ENCODE results near the gene TNFAIP8. TPM values are rescaled to one million over a fixed set of nuclear protein-coding genes. Genes with fewer than 3 reads are reported as not detected.

TNFAIP8 gene
- total RNA-seq, 8 experiments from 2014 or later: 0.71 to 14.4 (median 1.4) TPM

DNA sequence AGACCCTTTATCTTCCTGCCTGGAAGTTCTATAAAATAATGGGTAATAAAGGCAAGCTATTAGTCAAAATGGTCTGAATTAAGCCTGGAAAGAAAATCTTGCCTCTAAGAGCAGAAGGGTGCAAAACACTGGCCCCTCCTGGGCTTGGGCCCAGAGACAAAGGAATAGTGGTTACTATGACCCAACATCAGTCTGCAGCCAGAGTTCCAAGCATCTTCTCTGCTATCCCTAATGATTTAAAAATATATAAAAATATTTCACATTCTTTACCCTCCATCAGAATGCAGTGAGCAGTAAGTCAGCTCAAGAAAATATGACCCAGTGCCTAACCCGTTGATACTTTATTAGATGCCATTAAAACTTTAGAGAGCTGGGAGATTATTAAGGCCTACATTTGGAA is 14.7 kb downstream of the TNFAIP8 start:
- Histone ChIP-seq H3K27ac (no peak overlapping the region), H3K4me1 (replicated peaks in 1 of 2) (no peaks in the 10 kb centered on the region), H3K4me3 (no peak overlapping the region)
- ATAC-seq (replicated peaks in 6 of 8): no peak
- in situ Hi-C loops (cut with MboI; ENCODE audit: low pct_unique_long_range_greater_than_20kb in 2 of 9, low sequenced_read_pairs in 9 of 9, unreplicated experiment in 9 of 9): no loop called here
- WGBS, 10 experiments: 11 to 100% (median 91%) methylated on average over 1 of the region's 1 CpG; no CpG with 5 or more reads in 3 of the 10 experiments

DNA sequence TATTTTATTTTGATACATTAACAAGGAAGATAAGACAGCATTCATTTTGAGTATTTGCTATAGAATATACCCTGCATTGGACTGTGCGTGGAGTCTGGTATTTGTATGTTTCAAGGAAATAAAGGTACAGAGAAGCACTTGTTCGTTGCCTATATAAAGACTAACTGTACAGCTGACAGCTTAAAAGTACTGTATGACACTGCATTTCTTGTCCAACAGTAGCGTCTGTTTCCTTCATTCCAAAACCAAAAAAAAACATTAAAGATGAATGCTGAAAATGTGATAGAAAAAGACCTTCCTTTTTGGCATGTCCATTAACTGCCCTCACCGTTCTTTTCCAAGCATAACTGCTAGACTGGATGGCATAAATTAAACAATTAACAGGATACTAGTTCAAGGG is 15.3 kb downstream of the TNFAIP8 start:
- no peak for ATAC-seq (replicated peaks in 6 of 8)
- Histone ChIP-seq H3K4me3 (no peak overlapping the region), H3K4me1 (replicated peaks in 1 of 2) (no peaks in the 10 kb centered on the region), H3K27ac (no peak overlapping the region)
- 65 to 100% (median 93%) methylated on average over 3 to 4 of the region's 4 CpGs; no CpG with 5 or more reads in 3 of the 10 experiments for WGBS, 10 experiments
- in situ Hi-C loops (cut with MboI; ENCODE audit: low pct_unique_long_range_greater_than_20kb in 2 of 9, low sequenced_read_pairs in 9 of 9, unreplicated experiment in 9 of 9): no loop called here

DNA sequence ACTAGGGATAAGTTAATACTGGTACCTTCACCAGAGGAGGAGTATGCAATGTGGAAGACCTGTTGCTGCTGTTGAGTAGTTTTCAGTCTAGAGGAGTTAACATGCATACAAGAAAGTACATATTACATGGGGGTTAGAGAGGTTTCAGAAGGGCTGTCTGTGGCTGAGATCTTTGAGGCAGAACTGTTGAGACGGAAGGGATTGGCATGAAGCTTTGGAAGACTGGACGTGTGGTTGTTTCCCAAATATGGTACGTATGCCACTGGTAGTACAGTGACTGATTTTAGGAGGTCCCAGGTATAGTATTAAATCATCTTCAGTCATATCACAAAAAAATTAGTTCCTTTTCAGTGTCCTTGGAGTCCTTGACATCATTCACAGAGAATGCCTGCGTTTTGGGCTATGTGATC is 17.6 kb downstream of the TNFAIP8 start:
- no peak overlapping the region for H3K4me3 ChIP-seq
- ATAC-seq (replicated peaks in 6 of 8): no peak
- no peaks in the 10 kb centered on the region for H3K4me1 ChIP-seq (replicated peaks in 1 of 2)
- in situ Hi-C loops (cut with MboI; ENCODE audit: low pct_unique_long_range_greater_than_20kb in 2 of 9, low sequenced_read_pairs in 9 of 9, unreplicated experiment in 9 of 9): no loop called here
- 80 to 100% (median 86%) methylated on average over 1 to 4 of the region's 4 CpGs; no CpG with 5 or more reads in 3 of the 10 experiments for WGBS, 10 experiments
- H3K27ac ChIP-seq: no peak overlapping the region

DNA sequence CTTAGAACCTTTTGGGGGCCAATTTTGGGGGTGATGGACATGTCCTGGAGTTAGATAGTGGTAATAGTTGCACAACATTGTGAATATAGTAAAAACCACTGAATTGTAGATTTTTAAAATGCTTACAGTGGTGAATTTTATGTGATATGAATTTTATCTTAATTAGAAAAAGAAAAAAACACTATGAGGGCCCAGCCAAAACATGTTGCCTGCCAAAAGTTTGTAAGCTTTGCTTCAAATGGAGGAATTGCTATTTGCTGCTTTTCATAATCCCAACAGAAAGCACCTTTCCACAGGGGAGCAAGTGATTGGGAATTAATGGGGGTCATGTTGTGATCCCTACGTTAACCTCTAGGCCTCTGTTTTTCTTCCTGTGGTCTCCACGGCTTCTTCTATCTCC is 19.1 kb downstream of the TNFAIP8 start:
- no peak for ATAC-seq (replicated peaks in 6 of 8)
- H3K4me3 ChIP-seq: no peak overlapping the region
- 50 to 100% (median 84%) methylated on average over 1 to 2 of the region's 2 CpGs; no CpG with 5 or more reads in 4 of the 10 experiments for WGBS, 10 experiments
- in situ Hi-C loops (cut with MboI; ENCODE audit: low pct_unique_long_range_greater_than_20kb in 2 of 9, low sequenced_read_pairs in 9 of 9, unreplicated experiment in 9 of 9): no loop called here
- H3K27ac ChIP-seq: no peak overlapping the region
- no peaks in the 10 kb centered on the region for H3K4me1 ChIP-seq (replicated peaks in 1 of 2)

DNA sequence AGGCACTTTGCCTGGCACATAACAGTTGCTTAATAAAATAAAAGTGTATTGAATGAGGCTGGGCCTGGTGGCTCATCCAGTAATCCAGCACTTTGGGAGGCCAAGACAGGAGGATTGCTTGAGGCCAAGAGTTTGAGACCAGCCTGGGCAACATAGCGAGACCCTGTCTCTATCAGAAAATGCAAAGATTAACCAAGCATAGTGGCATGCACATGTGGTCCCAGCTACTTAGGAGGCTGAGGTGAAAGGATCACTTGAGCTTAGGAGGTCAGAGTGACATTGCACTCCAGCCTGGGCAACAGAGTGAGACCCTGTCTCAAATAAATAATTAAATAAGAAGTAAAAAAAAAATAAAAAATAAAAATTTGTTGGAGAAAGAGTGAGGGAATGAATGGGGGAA is 21.2 kb downstream of the TNFAIP8 start:
- in situ Hi-C loops (cut with MboI; ENCODE audit: low pct_unique_long_range_greater_than_20kb in 2 of 9, low sequenced_read_pairs in 9 of 9, unreplicated experiment in 9 of 9): no loop called here
- ATAC-seq (replicated peaks in 6 of 8): no peak
- Histone ChIP-seq H3K27ac (no peak overlapping the region), H3K4me3 (no peak overlapping the region), H3K4me1 (replicated peaks in 1 of 2) (no peaks in the 10 kb centered on the region)
- WGBS, 10 experiments: 86 to 100% (median 100%) methylated on average over 1 of the region's 1 CpG; no CpG with 5 or more reads in 5 of the 10 experiments

DNA sequence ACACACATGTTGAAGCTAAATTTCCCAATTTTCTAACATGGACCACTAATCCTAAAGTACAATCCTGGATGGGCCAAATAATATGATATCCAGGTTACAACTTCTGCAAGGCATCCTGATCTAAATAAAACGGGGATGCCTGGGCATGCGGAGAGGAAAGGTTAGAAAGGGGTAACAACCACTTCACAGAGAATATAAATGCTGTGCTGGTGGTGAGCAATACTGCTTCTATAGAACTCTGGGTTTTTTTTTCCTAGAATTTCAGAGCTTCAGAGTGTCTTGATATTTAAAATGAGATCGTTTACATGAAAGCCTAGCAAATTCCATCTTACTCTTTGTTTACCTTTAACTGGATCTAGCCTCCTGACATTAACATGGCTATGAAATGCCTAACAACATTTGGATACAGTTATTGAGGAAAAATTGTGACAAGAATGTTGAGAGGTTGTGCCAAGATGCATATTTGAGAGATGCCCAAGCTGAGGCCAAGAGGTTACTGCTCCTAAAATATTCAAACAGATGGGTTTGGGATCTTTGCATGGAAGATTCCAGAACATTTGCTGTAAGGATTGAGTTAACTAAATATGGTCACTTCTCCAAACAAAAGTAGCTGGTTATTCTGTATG is 22.4 kb downstream of the TNFAIP8 start:
- ATAC-seq (replicated peaks in 6 of 8): no peak
- H3K4me1 ChIP-seq (replicated peaks in 1 of 2): no peaks in the 10 kb centered on the region
- in situ Hi-C loops (cut with MboI; ENCODE audit: low pct_unique_long_range_greater_than_20kb in 2 of 9, low sequenced_read_pairs in 9 of 9, unreplicated experiment in 9 of 9): no loop called here
- H3K27ac ChIP-seq: no peak overlapping the region
- WGBS, 10 experiments: 40 to 82% (median 60%) methylated on average over 1 to 3 of the region's 3 CpGs; no CpG with 5 or more reads in 3 of the 10 experiments
- no peak overlapping the region for H3K4me3 ChIP-seq

DNA sequence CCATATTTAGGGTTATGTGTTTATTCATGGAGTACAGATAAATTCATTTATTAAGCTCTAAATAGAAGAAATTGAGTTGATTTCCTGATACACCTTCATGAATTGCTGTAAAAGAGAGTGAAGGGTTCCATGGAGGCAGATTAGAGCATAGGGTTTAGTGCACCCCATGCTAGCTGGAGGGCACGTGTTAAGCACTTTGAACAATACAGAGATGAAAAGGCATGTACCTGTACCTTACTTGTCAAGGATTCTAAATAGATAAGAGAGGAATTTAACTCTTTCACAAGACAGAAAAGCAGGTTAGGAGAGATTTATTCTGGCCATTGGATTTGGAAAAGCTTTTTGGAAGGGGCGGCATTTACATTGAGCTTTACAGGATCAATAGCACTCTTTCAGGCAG is 23.3 kb downstream of the TNFAIP8 start:
- no peak overlapping the region for H3K4me3 ChIP-seq
- no peak for ATAC-seq (replicated peaks in 6 of 8)
- H3K27ac ChIP-seq: no peak overlapping the region
- 60 to 100% (median 90%) methylated on average over 1 to 2 of the region's 2 CpGs; no CpG with 5 or more reads in 1 of the 10 experiments for WGBS, 10 experiments
- in situ Hi-C loops (cut with MboI; ENCODE audit: low pct_unique_long_range_greater_than_20kb in 2 of 9, low sequenced_read_pairs in 9 of 9, unreplicated experiment in 9 of 9): no loop called here
- no peaks in the 10 kb centered on the region for H3K4me1 ChIP-seq (replicated peaks in 1 of 2)

DNA sequence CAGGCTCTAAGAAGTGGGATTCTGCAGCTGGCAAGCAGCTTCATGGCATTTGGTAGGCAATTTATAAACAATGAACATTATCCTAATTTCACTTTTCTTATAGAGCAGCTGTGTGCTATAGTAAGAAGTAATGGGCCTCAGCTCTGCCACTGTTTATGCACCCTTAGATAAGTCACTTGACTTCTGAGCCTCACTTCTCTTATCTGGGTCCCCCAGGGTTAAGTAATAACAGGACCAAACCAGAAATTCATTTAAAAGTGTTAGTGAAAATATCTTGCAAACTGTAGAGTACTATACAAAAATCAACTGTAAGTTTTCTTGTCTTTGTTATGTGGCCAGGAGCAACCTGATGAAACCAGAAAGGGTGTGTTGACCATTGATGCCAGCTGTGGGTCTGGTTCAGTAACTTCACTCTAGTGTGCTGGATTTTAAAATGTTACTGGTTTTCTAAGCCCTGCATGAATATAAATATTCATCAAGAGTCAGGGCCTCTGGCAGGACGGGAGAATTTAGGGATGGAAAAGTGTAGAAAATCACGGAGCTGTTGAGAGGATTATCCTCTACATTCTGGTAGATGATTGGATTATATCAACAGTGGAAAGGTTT is 24.2 kb downstream of the TNFAIP8 start:
- WGBS, 10 experiments: 18 to 100% (median 94%) methylated on average over 1 to 2 of the region's 2 CpGs; no CpG with 5 or more reads in 3 of the 10 experiments
- Histone ChIP-seq H3K27ac (no peak overlapping the region), H3K4me1 (replicated peaks in 1 of 2) (no peaks in the 10 kb centered on the region), H3K4me3 (no peak overlapping the region)
- ATAC-seq (replicated peaks in 6 of 8): peak in 3 of 8 experiments; percentile 70 to 99 (median 79)
- in situ Hi-C loops (cut with MboI; ENCODE audit: low pct_unique_long_range_greater_than_20kb in 2 of 9, low sequenced_read_pairs in 9 of 9, unreplicated experiment in 9 of 9): no loop called here

DNA sequence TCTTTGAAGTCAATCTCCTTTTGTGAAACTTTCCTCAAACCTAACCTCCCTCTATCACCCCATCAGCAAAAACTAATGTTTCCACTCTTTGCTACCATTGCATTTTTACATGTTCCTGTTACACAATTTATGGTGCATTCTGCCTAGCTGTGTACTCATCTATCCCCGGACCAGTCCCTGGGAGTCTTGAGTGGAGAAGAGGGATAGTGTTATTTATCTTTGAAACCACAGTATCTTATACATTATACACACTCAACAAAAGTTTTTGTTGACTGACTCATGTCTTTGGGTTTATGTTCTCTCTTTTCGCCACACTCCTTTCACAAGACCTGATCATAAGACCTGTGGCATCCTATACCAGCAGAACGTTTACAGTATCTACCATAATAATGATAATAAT is 26.4 kb downstream of the TNFAIP8 start:
- 77 to 100% (median 98%) methylated on average over 1 to 3 of the region's 3 CpGs; no CpG with 5 or more reads in 2 of the 10 experiments for WGBS, 10 experiments
- H3K4me3 ChIP-seq: no peak overlapping the region
- in situ Hi-C loops (cut with MboI; ENCODE audit: low pct_unique_long_range_greater_than_20kb in 2 of 9, low sequenced_read_pairs in 9 of 9, unreplicated experiment in 9 of 9): no loop called here
- no peaks in the 10 kb centered on the region for H3K4me1 ChIP-seq (replicated peaks in 1 of 2)
- no peak overlapping the region for H3K27ac ChIP-seq
- ATAC-seq (replicated peaks in 6 of 8): no peak

DNA sequence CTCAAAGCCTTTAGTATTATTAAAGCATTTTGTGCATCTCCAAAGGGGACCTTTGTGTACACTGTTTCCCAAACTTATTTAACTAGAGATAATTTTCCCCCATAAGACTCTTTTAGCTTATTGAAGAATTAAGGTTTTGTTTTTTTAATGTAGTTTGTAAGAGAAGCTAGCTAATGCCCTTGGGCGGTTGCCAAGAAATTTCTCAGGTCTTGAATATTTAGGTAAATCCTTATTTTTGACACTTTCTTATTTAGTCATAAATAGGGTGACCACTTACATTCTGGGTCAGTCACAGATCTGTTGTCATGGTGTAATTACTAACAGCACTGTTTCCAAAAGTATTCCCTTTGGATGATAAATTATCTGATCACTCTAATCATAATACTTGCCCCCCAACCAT is 27.2 kb downstream of the TNFAIP8 start:
- H3K4me1 ChIP-seq (replicated peaks in 1 of 2): no peaks in the 10 kb centered on the region
- WGBS, 10 experiments: 67 to 100% (median 100%) methylated on average over 1 of the region's 1 CpG; no CpG with 5 or more reads in 3 of the 10 experiments
- no peak overlapping the region for H3K27ac ChIP-seq
- H3K4me3 ChIP-seq: no peak overlapping the region
- no peak for ATAC-seq (replicated peaks in 6 of 8)
- in situ Hi-C loops (cut with MboI; ENCODE audit: low pct_unique_long_range_greater_than_20kb in 2 of 9, low sequenced_read_pairs in 9 of 9, unreplicated experiment in 9 of 9): no loop called here

DNA sequence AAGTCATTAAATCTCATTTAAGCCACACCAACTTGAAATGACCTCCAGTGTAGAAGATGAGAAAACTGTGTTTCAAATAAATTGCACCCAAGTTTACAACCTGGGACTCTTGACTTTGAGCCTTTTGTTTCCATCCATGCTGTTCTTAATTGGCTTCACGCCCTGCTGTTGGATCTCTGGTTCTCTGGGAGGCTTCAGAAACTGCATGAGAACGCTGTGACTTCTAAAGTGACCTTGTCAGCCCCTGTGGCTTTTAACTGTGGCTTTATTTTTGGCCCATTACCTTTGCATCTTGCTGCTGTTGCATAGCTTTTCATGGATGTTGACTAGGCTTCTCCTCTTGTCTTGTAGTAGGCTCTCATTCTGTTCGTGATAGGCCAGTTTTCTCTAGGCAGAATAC is 29.3 kb downstream of the TNFAIP8 start:
- in situ Hi-C loops (cut with MboI; ENCODE audit: low pct_unique_long_range_greater_than_20kb in 2 of 9, low sequenced_read_pairs in 9 of 9, unreplicated experiment in 9 of 9): no loop called here
- 50 to 95% (median 70%) methylated on average over 1 to 3 of the region's 3 CpGs; no CpG with 5 or more reads in 4 of the 10 experiments for WGBS, 10 experiments

DNA sequence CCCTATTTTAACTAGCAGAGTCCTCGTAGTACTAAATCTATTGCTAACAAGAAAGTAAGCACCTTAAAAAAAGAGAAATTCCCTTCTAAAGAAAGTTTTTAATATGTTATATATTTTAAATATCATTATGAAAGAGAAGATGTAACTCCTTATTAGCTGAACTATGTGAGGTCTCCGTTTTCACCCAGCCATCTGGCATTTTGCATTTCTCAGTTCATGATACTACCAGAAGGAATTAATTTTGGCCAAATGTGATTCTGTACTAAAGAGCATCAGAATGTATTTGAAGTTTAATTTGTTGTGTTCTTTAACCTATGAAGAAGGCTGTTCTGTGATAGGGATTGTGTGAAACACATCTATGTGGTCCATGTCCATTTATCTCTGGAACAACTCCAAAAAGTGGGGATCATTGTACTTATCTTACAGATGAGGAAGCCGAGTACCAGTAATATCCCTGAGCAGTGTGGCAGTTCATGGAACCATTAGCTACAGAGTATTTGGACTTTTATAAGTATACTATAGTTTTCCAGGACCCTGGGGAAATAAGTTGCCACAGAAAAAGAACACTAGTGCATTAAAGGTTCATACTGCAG is 29.8 kb downstream of the TNFAIP8 start:
- ATAC-seq (replicated peaks in 6 of 8): no peak
- Histone ChIP-seq H3K4me3 (no peak overlapping the region), H3K27ac (no peak overlapping the region), H3K4me1 (replicated peaks in 1 of 2) (no peaks in the 10 kb centered on the region)
- in situ Hi-C loops (cut with MboI; ENCODE audit: low pct_unique_long_range_greater_than_20kb in 2 of 9, low sequenced_read_pairs in 9 of 9, unreplicated experiment in 9 of 9): no loop called here
- 50 to 100% (median 97%) methylated on average over 1 to 3 of the region's 3 CpGs for WGBS, 10 experiments

More for the DNA sequence above, 29.3 kb downstream of the TNFAIP8 start:
- no peaks in the 10 kb centered on the region for H3K4me1 ChIP-seq (replicated peaks in 1 of 2)
- no peak for ATAC-seq (replicated peaks in 6 of 8)
- H3K27ac ChIP-seq: no peak overlapping the region
- no peak overlapping the region for H3K4me3 ChIP-seq

DNA sequence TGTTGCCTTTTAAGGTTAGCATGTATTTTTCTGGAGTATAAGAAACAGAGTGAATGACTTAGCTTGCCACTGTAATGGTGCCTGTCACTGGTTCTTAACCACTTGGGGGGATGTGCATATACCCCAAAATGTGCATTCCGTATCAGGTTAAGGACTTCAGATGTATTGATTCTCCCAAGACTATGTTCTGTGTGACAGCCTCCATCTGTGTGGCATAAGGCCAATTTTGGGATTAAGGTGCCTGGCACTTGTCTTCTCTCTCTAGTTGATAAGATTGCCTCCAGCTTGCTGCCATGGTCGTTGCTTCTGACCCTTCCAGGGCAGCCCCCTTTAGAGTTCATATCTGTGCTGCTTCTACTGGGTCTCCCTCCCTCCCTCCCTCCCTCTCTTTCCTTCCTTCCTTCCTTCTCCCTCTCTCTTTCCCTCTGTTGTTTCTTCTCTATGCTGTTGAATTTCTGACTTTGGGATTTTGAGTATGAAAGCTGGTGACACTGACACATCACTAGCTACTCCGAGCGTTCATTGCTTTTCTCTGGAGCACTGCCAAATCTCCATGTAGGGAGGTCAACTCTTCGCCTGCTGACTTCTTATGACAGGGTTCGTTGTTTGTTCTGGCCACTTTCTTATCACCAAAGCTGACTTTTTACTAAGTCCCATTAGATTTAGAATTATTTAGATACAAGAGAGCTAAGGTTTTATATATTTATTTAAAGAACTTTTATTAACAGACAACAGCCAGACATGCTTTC is 31.0 kb downstream of the TNFAIP8 start:
- WGBS, 10 experiments: 65 to 100% (median 83%) methylated on average over 1 to 4 of the region's 6 CpGs; no CpG with 5 or more reads in 2 of the 10 experiments
- H3K27ac ChIP-seq: no peak overlapping the region
- in situ Hi-C loops (cut with MboI; ENCODE audit: low pct_unique_long_range_greater_than_20kb in 2 of 9, low sequenced_read_pairs in 9 of 9, unreplicated experiment in 9 of 9): no loop called here
- H3K4me1 ChIP-seq (replicated peaks in 1 of 2): no peaks in the 10 kb centered on the region
- ATAC-seq (replicated peaks in 6 of 8): no peak
- H3K4me3 ChIP-seq: no peak overlapping the region

Data from motor neuron (in vitro differentiated cells).